Fibroblast of the aortic adventitia (primary cell): ENCODE results near the gene CDH24. TPM values are rescaled to one million over a fixed set of nuclear protein-coding genes. Genes with fewer than 3 reads are reported as not detected.

Experiments used
- DNase-seq: peaks from one replicate; pipeline ENCODE4 v3.0.0-alpha.2; 2010; ENCODE audit warnings: low read depth
- H3K4me3 ChIP-seq: 2 replicates; pipeline ENCODE4 v1.5.1; 2011; ENCODE audit warnings: low read depth, mild to moderate bottlenecking, control low read depth, low read length, moderate library complexity
- total RNA-seq: library from RNA; depleted of rRNA; stranded (reverse); fragments of >200 nt; gene quantifications from 2 replicates; pipeline ENCODE4 v1.2.3, GENCODE V29; 2012; ENCODE audit warnings: low replicate concordance
- TF ChIP-seq, protein P1 (sequence below): IDR thresholded peaks from 2 replicates; pipeline ENCODE4 v1.5.1; 2011; ENCODE audit warnings: mild to moderate bottlenecking, low read length, control low read depth, inconsistent platforms; ENCODE audit not compliant: insufficient read depth

Gene CDH24
- total RNA-seq, 1 donor = 3.7 TPM

DNA sequence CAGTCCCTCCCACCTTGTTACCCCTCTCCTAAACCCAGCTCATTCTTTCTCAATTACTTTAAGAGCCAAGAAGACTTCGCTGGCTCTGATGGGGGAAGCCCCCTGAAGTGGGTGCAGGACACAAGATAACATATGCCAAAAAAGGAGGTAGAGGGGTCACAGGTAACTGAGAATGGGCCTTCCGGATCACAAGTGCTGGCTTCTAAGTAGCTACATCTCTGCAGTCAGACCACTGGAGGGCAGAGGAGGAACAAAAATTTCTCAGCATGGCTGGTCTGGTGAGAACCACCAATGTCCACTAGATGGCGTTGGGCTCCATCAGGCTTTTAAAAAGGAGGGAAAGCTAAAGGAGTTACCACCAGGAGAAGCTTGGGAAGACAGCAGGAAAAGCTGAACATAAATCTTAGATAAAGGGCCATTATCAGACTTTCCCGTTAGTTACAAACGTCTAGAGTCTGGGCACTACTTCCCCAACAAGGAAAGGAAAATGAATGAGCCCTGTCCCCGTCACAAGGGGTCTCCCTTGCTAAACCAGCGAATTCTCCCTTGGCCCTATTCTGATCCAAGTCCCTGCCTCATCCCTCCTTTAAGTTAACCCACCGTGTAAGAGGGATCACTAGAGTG, 11.6 kb upstream of the CDH24 start:
- peak; percentile 96 for DNase-seq
- H3K4me3 ChIP-seq = peak overlapping the region; percentile 38
- TF ChIP-seq, protein P1, sequence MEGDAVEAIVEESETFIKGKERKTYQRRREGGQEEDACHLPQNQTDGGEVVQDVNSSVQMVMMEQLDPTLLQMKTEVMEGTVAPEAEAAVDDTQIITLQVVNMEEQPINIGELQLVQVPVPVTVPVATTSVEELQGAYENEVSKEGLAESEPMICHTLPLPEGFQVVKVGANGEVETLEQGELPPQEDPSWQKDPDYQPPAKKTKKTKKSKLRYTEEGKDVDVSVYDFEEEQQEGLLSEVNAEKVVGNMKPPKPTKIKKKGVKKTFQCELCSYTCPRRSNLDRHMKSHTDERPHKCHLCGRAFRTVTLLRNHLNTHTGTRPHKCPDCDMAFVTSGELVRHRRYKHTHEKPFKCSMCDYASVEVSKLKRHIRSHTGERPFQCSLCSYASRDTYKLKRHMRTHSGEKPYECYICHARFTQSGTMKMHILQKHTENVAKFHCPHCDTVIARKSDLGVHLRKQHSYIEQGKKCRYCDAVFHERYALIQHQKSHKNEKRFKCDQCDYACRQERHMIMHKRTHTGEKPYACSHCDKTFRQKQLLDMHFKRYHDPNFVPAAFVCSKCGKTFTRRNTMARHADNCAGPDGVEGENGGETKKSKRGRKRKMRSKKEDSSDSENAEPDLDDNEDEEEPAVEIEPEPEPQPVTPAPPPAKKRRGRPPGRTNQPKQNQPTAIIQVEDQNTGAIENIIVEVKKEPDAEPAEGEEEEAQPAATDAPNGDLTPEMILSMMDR = peak; percentile 98

DNA sequence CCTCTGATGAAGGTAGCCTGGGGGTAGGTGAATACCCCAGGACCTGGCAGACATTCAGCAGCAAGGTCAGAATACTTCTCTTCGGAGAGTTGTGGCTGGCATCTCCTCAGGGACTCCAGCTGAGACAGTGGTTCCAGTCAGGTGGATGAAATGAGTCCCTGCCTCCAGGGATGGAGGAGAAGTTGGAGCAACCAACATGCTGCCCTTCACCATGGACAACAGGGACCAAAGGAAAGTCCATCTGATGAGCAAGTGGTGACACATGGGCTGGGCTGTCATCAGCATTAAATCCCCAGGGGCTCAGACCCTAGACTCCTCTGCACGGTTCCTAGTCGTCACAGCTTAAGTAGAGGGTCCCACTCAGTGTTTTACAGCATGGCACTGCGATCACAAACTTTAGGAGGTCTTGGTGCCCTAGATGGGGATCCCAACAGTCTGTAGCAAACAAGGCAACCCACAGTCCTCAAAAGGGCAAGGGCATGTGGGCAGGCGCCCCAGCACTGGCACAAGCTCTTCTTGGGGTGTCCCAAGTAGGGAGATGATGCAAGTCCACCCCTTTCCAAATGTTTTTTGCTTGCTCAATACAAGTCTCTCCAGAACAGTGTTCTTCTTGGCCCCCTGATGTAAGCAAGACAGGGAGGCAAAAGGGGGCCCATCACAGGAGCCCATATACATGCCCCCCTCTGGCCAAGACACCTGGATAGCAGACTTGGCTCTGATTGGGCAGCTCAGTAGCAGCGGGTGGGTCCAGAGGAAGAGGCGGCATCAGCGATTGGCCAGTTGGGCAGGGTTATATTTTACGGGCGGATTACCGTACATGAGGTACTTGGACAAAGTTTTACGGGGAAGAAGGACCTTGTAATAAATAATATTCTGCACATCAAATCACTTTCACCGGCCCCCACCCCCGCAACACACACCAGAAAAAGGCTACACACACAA, 10.8 kb upstream of the CDH24 start:
- TF ChIP-seq, protein P1 = no peak
- peak overlapping the region; percentile 38 for H3K4me3 ChIP-seq
- no peak for DNase-seq

DNA sequence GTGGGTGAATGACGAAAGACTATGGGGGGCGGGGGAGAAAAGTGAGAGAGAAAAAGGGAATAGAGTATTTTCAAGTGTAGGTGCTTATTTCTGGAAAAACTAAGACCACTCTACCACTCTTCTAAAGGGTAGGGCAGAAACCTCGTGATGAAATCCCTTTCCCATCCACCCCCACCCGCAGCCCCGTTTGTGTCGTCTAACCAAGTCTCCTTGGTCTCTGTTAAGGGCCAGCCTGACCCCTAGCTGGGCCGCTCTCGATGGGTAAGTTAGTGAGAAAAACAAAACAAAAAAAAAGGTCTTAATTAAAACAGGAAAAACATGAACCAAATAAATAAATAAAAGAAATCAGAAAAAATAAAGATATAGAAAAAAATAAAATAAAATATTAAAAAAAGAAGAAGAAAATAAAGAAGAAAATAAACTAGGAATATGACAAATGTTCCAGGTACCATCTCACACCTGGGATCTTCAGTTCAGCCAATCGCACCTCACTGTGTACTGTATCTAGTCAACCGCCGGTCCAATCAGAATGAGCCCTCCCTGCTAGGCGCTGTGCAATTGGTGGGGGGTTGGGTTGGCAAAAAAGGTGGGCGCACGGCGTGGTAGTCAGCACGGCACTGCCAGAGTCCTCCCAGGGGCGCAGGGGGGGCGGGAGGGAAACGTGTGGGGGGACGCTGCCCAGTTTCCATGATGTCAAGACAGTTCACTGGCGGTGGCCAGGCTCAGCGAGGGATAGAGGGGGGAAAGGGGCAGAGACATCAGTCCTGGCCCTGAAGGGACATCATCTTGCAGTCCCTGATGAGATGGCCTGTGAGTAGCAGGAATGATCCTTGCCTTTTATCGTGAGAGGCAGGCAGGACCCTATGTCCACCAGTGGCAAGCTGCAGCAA, 9.8 kb upstream of the CDH24 start:
- TF ChIP-seq, protein P1 = no peak
- no peak for DNase-seq
- H3K4me3 ChIP-seq = no peak overlapping the region

DNA sequence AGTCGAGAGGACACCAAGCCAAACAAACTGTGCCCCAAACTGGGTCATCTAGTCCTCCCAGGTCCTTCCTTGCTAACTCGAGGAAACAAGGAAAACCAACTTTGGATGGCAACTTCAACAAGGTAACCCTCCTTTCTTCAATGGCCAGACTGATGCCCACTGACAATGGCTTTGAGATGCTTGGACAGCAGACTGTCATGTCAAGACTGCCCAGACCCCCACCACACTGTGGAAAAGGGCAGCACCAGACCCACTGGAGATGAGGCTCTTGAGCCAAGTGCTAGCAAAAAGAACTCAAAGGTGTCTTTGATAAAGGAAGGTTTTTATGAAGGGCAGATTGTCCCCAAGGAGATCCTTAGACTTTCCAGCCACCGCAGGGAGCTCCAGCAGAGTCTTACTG, 9.0 kb upstream of the CDH24 start:
- no peak overlapping the region for H3K4me3 ChIP-seq
- DNase-seq = no peak
- TF ChIP-seq, protein P1 = no peak

DNA sequence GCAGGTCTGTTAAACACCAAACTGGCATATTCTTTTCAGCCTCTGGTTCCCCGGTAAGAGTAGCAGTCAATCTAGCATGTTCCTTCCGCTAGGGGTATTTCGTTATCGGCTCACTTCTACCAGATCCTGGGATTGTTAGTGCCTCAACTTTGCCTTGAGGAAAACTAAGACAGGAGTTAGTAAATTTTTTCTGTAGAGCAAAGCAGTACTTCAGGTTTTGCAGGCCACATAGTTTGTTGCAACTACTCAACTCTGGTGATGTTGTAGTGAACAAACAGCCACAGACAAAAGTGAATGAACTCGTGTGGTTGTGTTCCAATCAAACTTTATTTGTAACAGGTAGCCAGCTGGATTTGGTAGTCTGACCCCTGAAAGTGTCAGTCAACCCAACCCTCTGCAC, 6.3 kb upstream of the CDH24 start:
- no peak overlapping the region for H3K4me3 ChIP-seq
- DNase-seq = no peak
- TF ChIP-seq, protein P1 = no peak

DNA sequence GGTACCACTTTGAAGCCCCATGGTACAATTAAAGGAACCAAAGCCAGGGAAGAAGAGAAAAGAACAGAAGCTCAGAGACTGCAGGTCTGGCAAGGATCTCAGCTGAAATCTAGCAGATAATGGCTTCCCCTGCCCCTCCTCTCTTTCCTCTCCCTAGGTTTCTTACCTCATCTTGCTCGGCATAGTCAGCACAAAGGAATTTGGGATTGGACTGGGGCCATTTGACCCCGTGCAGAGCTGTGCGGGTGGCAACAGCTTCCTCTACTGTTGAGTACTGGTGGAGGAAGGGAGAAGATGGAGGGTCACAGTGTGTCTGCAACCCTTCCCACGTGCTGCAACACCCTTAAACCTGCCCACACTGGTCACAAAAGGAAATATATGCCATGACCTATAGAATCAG, 4.7 kb upstream of the CDH24 start:
- no peak overlapping the region for H3K4me3 ChIP-seq
- DNase-seq = peak; percentile 94
- TF ChIP-seq, protein P1 = no peak
